GM10847 (cell line): ENCODE data around the gene ITGAD.

Experiments used
- POLR2A ChIP-seq: IDR thresholded peaks from 2 replicates; pipeline ENCODE4 v1.6.1; 2011; ENCODE audit not compliant: insufficient read length; ENCODE audit errors: extremely low read depth

The ITGAD gene

DNA sequence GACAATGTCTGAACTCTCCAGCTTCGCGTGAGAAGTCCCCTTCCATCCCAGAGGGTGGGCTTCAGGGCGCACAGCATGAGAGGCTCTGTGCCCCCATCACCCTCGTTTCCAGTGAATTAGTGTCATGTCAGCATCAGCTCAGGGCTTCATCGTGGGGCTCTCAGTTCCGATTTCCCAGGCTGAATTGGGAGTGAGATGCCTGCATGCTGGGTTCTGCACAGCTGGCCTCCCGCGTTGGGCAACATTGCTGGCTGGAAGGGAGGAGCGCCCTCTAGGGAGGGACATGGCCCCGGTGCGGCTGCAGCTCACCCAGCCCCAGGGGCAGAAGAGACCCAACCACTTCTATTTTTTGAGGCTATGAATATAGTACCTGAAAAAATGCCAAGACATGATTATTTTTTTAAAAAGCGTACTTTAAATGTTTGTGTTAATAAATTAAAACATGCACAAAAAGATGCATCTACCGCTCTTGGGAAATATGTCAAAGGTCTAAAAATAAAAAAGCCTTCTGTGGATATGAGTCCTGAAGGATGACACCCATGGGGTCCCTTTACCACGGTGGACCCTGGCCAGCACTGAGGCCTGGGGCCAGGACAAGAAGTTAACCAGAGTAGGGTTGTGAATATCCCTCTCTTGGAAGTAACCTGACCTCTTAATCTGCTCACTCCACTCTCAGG is 10.5 kb upstream of the ITGAD start:
- TF ChIP-seq POLR2A = no peak

DNA sequence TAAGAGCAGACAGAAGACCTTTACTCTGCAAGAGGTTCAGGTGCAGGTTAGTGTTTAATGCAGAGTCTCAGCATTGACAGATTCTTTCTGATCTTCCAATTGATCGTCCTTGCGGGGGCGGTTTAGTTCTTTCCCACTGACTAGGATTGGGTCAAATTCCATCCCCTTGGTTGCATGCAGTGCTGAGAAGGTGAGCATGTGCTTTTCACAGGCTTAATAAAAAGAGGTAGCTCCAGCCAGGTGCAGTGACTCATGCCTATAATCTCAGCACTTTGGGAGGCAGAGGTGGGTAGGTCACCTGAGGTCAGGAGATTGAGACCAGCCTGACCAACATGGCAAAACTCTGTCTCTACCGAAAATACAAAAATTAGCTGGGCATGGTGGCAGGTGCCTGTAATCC is 7.5 kb upstream of the ITGAD start:
- no peak for TF ChIP-seq POLR2A

DNA sequence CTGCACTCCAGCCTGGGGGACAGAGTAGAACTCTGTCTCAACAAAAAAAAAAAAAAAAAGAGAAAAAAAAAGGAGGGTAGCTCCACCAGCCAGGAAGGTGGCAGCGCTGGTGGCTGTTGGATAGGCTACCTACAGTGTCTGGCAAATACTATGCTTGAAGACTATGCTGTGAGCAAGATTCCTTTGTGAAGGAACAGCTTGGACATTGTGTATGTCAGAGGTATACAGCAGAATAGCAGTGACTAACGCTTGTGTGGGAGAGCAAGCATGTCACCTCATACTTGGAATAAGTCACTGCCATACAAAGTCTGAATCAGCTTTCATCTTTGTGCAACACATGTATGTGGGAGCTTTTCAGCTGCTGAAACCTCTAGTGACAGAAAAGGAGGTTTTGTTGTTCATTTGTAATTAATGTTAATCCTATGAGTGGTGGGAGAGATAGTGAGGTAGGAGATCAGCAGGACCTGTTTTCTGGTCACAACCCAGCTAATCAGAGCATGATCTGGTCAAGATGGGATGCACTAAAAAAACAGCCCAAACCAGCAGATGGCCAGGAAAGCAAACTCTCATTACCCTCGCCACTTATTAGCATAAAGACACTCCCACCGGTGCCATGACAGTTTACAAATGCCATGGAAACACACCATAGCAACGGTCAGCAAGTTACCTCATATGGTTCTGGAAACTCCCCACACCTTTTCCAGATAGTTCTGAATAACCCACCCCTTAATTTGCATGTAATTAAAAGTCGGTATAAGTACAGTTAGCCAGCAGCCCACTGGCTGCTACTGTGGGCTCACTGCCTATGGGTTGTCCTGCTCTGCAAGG is 6.8 kb upstream of the ITGAD start:
- TF ChIP-seq POLR2A = no peak

DNA sequence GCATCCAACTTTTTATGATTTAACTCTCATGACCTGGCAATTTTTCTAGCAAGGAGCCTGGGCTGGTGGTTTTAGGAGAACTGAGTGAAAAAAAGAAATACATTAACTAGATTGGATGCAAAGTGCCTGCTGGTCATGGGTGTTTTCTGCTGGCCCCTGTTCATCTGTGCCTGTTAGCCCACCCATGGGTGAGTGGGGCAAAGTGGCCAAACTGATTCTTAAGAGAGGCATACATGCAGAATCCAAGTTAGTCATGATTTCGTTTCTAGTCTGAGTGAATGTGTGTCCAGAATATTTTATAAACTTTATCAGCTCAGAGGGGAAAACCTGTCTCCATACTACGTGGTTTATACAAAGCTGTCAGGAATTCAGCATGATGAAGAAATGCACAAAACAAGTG is 4.6 kb upstream of the ITGAD start:
- no peak for TF ChIP-seq POLR2A

DNA sequence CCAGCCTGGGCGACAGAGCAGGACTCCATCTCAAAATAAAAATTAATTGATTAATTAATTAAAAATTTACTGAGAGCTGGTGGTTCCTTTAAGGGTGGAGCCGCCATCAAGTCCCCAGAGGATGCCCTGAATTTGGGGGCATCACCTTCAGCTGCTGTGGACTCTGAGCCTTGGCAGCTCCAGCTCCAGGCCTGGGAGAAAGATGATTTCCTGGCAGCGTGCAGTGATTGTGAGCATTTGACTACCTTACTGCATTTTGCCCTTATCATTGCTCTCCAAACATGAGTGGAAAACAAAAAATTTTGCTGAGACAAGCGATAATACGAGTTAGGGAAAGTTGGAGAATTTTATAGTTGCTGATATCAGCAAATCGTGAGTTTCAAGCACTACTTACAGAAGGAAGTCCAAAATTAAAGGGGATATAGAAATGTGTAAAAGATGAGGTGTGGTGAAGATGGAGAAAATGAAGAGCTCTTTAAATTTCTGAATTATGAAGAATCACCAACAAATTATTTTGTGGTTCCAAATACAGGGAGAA is 2.6 kb upstream of the ITGAD start:
- no peak for TF ChIP-seq POLR2A

GRCh38 chr16:31395647-31396046 is 2.5 kb downstream of the ITGAD start:
- no peak for TF ChIP-seq POLR2A

- no peak for TF ChIP-seq POLR2A
Measured at GRCh38 chr16:31397096-31397660, 4.0 kb downstream of the ITGAD start.

GRCh38 chr16:31397701-31398100 is 4.6 kb downstream of the ITGAD start:
- no peak for TF ChIP-seq POLR2A

DNA sequence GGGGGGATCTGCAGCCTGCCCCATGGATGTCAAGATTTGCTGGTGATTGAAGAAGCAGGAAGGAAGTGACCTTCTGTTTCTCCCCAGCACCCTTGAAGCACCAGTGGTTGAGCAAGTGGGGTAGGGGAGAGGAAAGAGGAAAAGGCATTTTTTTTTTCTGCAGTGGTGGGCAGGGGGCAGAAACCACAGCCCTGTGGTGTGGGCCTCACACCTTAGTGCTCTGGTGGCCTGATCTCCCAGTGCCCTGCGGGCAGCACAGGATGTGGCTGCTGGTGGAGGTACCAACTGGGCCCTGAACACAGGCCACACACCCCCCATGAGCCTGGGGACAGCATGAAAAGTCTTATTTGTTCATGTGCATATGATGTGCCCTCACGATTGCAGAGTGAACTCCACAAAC is 7.1 kb downstream of the ITGAD start:
- no peak for TF ChIP-seq POLR2A

GRCh38 chr16:31401436-31401835 is 8.3 kb downstream of the ITGAD start:
- no peak for TF ChIP-seq POLR2A

DNA sequence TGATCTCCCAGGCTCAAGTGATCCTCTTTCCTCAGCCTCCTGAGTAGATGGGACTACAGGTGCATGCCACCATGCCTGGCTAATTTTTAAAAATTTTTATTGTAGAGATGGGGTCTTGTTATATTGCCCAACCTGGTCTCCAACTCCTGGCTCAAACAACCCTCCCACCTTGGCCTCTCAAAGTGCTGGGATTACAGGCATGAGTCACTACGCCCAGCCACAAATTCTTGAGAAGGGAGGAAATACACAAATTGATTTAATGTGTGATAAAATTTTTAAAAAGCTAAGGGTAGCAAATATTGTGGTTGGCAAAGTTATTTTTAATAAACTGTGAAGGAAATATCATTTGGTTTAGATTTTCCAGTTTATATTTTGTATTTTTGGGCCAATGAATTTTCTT is 9.6 kb downstream of the ITGAD start:
- no peak for TF ChIP-seq POLR2A

- no peak for TF ChIP-seq POLR2A
Measured at GRCh38 chr16:31403590-31404352, 10.6 kb downstream of the ITGAD start.

- no peak for TF ChIP-seq POLR2A
Measured at GRCh38 chr16:31404353-31405064, 11.4 kb downstream of the ITGAD start.

DNA sequence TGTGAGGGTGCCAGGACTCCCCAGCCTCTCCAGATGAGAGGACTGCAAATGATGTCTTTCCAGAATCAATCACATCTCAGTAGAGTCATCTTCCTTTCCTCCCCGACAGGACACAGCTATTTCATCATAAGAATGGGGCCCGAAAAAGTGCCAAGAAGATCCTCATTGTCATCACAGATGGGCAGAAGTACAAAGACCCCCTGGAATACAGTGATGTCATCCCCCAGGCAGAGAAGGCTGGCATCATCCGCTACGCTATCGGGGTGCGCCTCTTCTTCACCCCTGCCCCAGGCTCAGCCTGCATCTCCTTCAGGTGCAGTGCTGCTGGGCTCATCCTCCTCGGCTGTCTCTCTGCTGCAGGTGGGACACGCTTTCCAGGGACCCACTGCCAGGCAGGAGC is 14.3 kb downstream of the ITGAD start:
- TF ChIP-seq POLR2A = no peak

DNA sequence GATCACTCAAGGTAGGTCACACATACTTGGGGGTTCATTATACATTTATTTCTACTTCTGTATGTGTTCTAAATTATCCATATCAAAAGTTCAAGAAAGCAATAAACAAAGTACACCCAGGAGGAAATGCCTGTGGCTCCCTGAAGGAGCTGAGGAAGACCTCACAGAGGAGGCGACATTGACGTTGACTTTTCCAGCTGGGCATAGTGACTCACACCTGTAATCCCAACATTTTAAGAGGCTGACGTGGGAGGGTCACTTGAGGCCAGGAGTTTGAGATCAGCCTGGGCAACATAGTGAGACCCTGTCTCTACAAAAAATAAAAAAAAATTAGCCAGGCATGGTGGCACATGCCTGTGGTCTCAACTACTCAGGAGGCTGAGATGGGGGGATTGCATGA is 16.3 kb downstream of the ITGAD start:
- TF ChIP-seq POLR2A = no peak
